NCI-H524 treated with DMSO at 0.1 percent for 48 hours (cell line): Measurements from ENCODE around the gene ACOD1.

Experiments used
- DNase-seq: peaks from one replicate; lab custom pipeline; 2025; lab: John Stamatoyannopoulos, UW

Gene ACOD1

GRCh38 chr13:76991796-76992547 lies 43.7 kb downstream of the ACOD1 start, which contains the start of gene CLN5:
TSS of gene CLN5 (plus strand) at chr13:76992081. CDS start at chr13:76992099, 18 bp downstream.
- DNase-seq = peak; percentile 74

GRCh38 chr13:76992548-76993001 lies 44.3 kb downstream of the ACOD1 start:
- DNase-seq = no peak

- no peak for DNase-seq
These were observed 44.7 kb downstream of the ACOD1 start for GRCh38 chr13:76993021-76993420.

- no peak for DNase-seq
These were observed 45.2 kb downstream of the ACOD1 start for GRCh38 chr13:76993473-76993872.

- DNase-seq = no peak
These were observed 46.0 kb downstream of the ACOD1 start for GRCh38 chr13:76994281-76994680.

- DNase-seq = no peak
These were observed 52.2 kb downstream of the ACOD1 start for GRCh38 chr13:77000475-77000874.

- DNase-seq = no peak
These were observed 53.2 kb downstream of the ACOD1 start for GRCh38 chr13:77001540-77001939.

- no peak for DNase-seq
These were observed 53.8 kb downstream of the ACOD1 start for GRCh38 chr13:77001963-77002587.

GRCh38 chr13:77002590-77003190 lies 54.4 kb downstream of the ACOD1 start:
- no peak for DNase-seq
